Transverse colon (tissue), 4 donors: ENCODE data around the gene CLDN4. TPM values are rescaled to one million over a fixed set of nuclear protein-coding genes. Genes with fewer than 3 reads are reported as not detected.
A peak's percentile ranks its signal among the peaks of the same experiment; 100 is the strongest.
"Not testable (repeated sequence)": the region's sequence is repeated elsewhere in the genome, so short reads cannot be mapped to it uniquely, and the experiment has no call there.

Experiments used
- DNase-seq: peaks from one replicate; pipeline ENCODE4 v3.0.0-alpha.2; 2019
- H3K27ac ChIP-seq, 4 donors: fragments of 200-600 bp; sonication (generic); 2 replicates each; pipeline ENCODE4 v1.5.1; 2016 to 2018; ENCODE audit warnings: inconsistent platforms in 4 of 4
- H3K27me3 ChIP-seq: fragments of 200-600 bp; sonication (generic); 2 replicates; pipeline ENCODE4 v1.5.1; 2017; ENCODE audit warnings: inconsistent platforms
- H3K36me3 ChIP-seq, 4 donors: fragments of 200-600 bp; sonication (generic); 2 replicates each; pipeline ENCODE4 v1.5.1; 2017 to 2019; ENCODE audit warnings: inconsistent platforms in 4 of 4
- H3K4me1 ChIP-seq, 4 donors: fragments of 200-600 bp; sonication (generic); 2 replicates each; pipeline ENCODE4 v1.5.1; 2017 to 2020; ENCODE audit warnings: inconsistent platforms in 4 of 4
- H3K4me3 ChIP-seq, 4 donors: fragments of 200-600 bp; sonication (generic); 1 replicate in 1 of 4; 2 replicates in 3 of 4; pipeline versions ENCODE4 v1.5.1 to v1.6.1; 2017 to 2019; ENCODE audit warnings: inconsistent platforms in 4 of 4
- H3K9me3 ChIP-seq, 2 donors: fragments of 200-600 bp; sonication (generic); 2 replicates each; pipeline ENCODE4 v1.5.1; 2017 to 2019; ENCODE audit warnings: inconsistent platforms in 2 of 2
- CTCF ChIP-seq, 5 experiments: fragments of 200-600 bp in 3 of 5; fragments of 450-650 bp in 2 of 5; sonication (generic) in 3 of 5; IDR thresholded peaks; 1 replicate in 2 of 5; 2 replicates in 3 of 5; pipeline ENCODE4 v1.5.1; 2016 to 2017; ENCODE audit warnings: antibody characterized with exemption in 5 of 5, inconsistent platforms in 3 of 5, mild to moderate bottlenecking in 2 of 5, moderate library complexity in 1 of 5
- EP300 ChIP-seq: sonication (generic); formaldehyde crosslinking; IDR thresholded peaks from one replicate; pipeline ENCODE4 v1.6.1; 2017; ENCODE audit warnings: antibody characterized with exemption, low read depth
- POLR2A ChIP-seq: fragments of 450-650 bp; IDR thresholded peaks from one replicate; pipeline ENCODE4 v1.6.1; 2016; ENCODE audit warnings: antibody characterized with exemption, mild to moderate bottlenecking, moderate library complexity
- POLR2AphosphoS5 ChIP-seq, 3 donors: sonication (generic); formaldehyde crosslinking; IDR thresholded peaks; one replicate each; pipeline ENCODE4 v1.6.1; 2016; ENCODE audit warnings: antibody characterized with exemption in 3 of 3
- WGBS, 2 donors: methylation state at CpG; one replicate each; pipeline ENCODE4 v1.1.5; 2018; ENCODE audit warnings: low coverage in 1 of 2; 5-methylcytosine and 5-hydroxymethylcytosine counted together
- in situ Hi-C, 4 donors: fragments of 200-750 bp; cut with MboI; loops; one replicate each; pipeline versions ENCODE4 v1.15.0 to v1.15.1; 2017; ENCODE audit warnings: low sequenced_read_pairs in 3 of 4, low pct_ligation_motif_present in 1 of 4, low pct_unique_long_range_greater_than_20kb in 1 of 4
- intact Hi-C: fragments of 100-400 bp; cut with DNase I; formaldehyde crosslinking; loops from one replicate; pipeline ENCODE4 v1.15.1; 2023; ENCODE audit warnings: low total_unique reads
- total RNA-seq, 4 donors: library from RNA; depleted of rRNA; stranded (reverse); fragments of >200 nt; gene quantifications; one replicate each; pipeline ENCODE4 v1.1.0, GENCODE V29; 2016

CLDN4 gene
- total RNA-seq, 4 donors from 2014 or later, result 555 to 1,122 (median 815) TPM

- H3K27me3 ChIP-seq, result no peaks in the 10 kb centered on the region
Measured at GRCh38 chr7:73844131-73844547, 13.3 kb downstream of the CLDN4 start.

GRCh38 chr7:73844848-73845460, 14.2 kb downstream of the CLDN4 start:
- in situ Hi-C loops, result no loop called here
- no peak for DNase-seq
- TF ChIP-seq CTCF (IDR thresholded peaks at IDR 0.05) (no peak), EP300 (no peak), POLR2AphosphoS5 (IDR thresholded peaks at IDR 0.05) (no peak), POLR2A (no peak)
- Histone ChIP-seq H3K27ac (peak overlapping the region in 3 of 4 donors; percentile 20 to 37 (median 34)), H3K4me3 (no peak overlapping the region), H3K4me1 (peaks cover 14 to 45% (median 22%) of the 10 kb centered on the region in 4 donors), H3K9me3 (no peaks in the 10 kb centered on the region), H3K36me3 (no peaks in the 10 kb centered on the region), H3K27me3 (no peaks in the 10 kb centered on the region)
- 85 to 94% methylated on average over 9 to 13 of the region's 13 CpGs for WGBS, 2 donors
- intact Hi-C loops, result no loop called here

More at GRCh38 chr7:73844131-73844547, 13.3 kb downstream of the CLDN4 start:
- Histone ChIP-seq H3K4me3 (no peak overlapping the region), H3K27ac (no peak overlapping the region), H3K9me3 (no peaks in the 10 kb centered on the region), H3K36me3 (no peaks in the 10 kb centered on the region), H3K4me1 (peaks cover 8 to 37% (median 14%) of the 10 kb centered on the region in 4 donors)
- in situ Hi-C loops (no loop called here), intact Hi-C loops (no loop called here)
- WGBS, 2 donors, result 53 to 59% methylated on average over 9 of the region's 9 CpGs
- DNase-seq, result no peak
- no peak for TF ChIP-seq EP300

GRCh38 chr7:73845701-73846195, 15.0 kb downstream of the CLDN4 start:
- in situ Hi-C loops, H3K4me3 ChIP-seq, H3K36me3 ChIP-seq, H3K9me3 ChIP-seq, intact Hi-C loops, DNase-seq, H3K27me3 ChIP-seq: not testable (repeated sequence)
- H3K4me1 ChIP-seq, result peaks cover 18 to 53% (median 28%) of the 10 kb centered on the region in 4 donors
- H3K27ac ChIP-seq, result peak overlapping the region; percentile 20 to 43 (median 36)
- peak in 2 of 3 donors; percentile 19 to 55 for TF ChIP-seq POLR2AphosphoS5 (IDR thresholded peaks at IDR 0.05)
- WGBS, 2 donors, result 74 to 80% methylated on average over 2 to 12 of the region's 12 CpGs

- TF ChIP-seq POLR2AphosphoS5 (IDR thresholded peaks at IDR 0.05) (no peak), EP300 (no peak), CTCF (IDR thresholded peaks at IDR 0.05) (no peak), POLR2A (no peak)
- WGBS, 2 donors, result 82% methylated on average over 6 to 10 of the region's 10 CpGs
- intact Hi-C loops, result no loop called here
- H3K4me3 ChIP-seq, result no peak overlapping the region
- no peaks in the 10 kb centered on the region for H3K36me3 ChIP-seq
- peaks cover 18 to 52% (median 25%) of the 10 kb centered on the region in 4 donors for H3K4me1 ChIP-seq
- no peaks in the 10 kb centered on the region for H3K9me3 ChIP-seq
- DNase-seq, result no peak
- H3K27me3 ChIP-seq, result no peaks in the 10 kb centered on the region
- H3K27ac ChIP-seq, result no peak overlapping the region
- in situ Hi-C loops, result no loop called here
Measured at GRCh38 chr7:73847941-73848723, 17.3 kb downstream of the CLDN4 start.

- TF ChIP-seq POLR2AphosphoS5 (IDR thresholded peaks at IDR 0.05) (peak; percentile 27 to 67 (median 45)), POLR2A (no peak)
- DNase-seq, result peak; percentile 56
- in situ Hi-C loops, result loop anchor here in 2 of 4 donors (10.0 to 25.0 kb wide), 2 partner anchors 116 to 213 kb away; partner anchors contain the start of gene ABHD11 (in 1 of the 2)
Measured at GRCh38 chr7:73850781-73851207, 20.0 kb downstream of the CLDN4 start.

More at GRCh38 chr7:73850781-73851207, 20.0 kb downstream of the CLDN4 start:
- no peaks in the 10 kb centered on the region for H3K27me3 ChIP-seq
- H3K36me3 ChIP-seq, result no peaks in the 10 kb centered on the region
- peaks cover 18 to 48% (median 30%) of the 10 kb centered on the region in 4 donors for H3K4me1 ChIP-seq
- no peaks in the 10 kb centered on the region for H3K9me3 ChIP-seq
- 30 to 54% methylated on average over 2 to 4 of the region's 4 CpGs for WGBS, 2 donors
- no peak overlapping the region for H3K4me3 ChIP-seq
- peak overlapping the region; percentile 64 to 82 (median 76) for H3K27ac ChIP-seq
- intact Hi-C loops, result no loop called here
